Measurements from ENCODE around the gene PRKACG.
"Not testable (repeated sequence)": the region's sequence is repeated elsewhere in the genome, so short reads cannot be mapped to it uniquely, and the experiment has no call there.

DNA sequence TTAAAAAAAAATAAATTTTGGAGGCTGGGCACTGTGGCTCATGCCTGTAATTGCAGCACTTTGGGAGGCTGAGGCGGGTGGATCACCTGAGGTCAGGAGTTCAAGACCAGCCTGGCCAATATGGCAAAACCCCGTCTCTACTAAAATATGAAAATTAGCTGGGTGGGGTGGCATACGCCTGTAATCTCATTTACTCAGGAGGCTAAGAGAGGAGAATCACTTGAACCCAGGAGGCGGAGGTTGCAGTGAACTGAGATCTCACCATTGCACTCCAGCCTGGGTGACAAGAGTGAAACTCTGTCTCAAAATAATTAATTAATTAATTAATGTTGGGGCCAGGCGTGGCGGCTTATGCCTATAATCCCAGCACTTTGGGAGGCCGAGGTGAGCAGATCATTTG, 27.0 kb downstream of the PRKACG start:
- TF ChIP-seq, protein P1, sequence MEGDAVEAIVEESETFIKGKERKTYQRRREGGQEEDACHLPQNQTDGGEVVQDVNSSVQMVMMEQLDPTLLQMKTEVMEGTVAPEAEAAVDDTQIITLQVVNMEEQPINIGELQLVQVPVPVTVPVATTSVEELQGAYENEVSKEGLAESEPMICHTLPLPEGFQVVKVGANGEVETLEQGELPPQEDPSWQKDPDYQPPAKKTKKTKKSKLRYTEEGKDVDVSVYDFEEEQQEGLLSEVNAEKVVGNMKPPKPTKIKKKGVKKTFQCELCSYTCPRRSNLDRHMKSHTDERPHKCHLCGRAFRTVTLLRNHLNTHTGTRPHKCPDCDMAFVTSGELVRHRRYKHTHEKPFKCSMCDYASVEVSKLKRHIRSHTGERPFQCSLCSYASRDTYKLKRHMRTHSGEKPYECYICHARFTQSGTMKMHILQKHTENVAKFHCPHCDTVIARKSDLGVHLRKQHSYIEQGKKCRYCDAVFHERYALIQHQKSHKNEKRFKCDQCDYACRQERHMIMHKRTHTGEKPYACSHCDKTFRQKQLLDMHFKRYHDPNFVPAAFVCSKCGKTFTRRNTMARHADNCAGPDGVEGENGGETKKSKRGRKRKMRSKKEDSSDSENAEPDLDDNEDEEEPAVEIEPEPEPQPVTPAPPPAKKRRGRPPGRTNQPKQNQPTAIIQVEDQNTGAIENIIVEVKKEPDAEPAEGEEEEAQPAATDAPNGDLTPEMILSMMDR (IDR thresholded peaks at IDR 0.05; ENCODE audit: insufficient read depth, low read length, poor library complexity, severe bottlenecking), result not testable (repeated sequence)
- TF ChIP-seq EZH2phosphoT487 (conservative IDR thresholded peaks at IDR 0.05; ENCODE audit: low read length), result not testable (repeated sequence)
